GM19324 (cell line): Measurements from ENCODE around the gene RASD2.

Experiments
- ATAC-seq: cut with Tn5 transposase; IDR thresholded peaks from one replicate; pipeline ENCODE4 v1.9.1; 2021; ENCODE audit warnings: mild to moderate bottlenecking, moderate library complexity; ENCODE audit not compliant: unreplicated experiment, low FRiP score

Gene RASD2

GRCh38 chr22:35597692-35598395, 57.2 kb downstream of the RASD2 start:
- no peak for ATAC-seq

DNA sequence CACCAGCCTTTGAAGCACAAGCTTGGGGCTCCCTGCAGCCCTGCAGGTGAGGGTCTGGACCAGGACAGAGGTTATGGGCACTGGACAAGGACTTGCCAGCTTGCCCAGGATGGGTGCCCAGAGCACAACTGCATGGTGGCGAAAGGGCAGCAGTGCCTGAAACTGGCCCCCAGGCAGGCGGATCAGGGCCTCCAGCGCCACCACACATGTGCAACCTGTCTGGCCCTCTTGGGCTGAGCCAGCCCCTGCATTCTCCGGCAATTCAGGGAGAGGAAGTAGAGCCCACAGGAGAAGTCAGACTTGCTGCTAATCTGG, 57.7 kb downstream of the RASD2 start:
- no peak for ATAC-seq

GRCh38 chr22:35599364-35599763, 58.7 kb downstream of the RASD2 start:
- no peak for ATAC-seq

DNA sequence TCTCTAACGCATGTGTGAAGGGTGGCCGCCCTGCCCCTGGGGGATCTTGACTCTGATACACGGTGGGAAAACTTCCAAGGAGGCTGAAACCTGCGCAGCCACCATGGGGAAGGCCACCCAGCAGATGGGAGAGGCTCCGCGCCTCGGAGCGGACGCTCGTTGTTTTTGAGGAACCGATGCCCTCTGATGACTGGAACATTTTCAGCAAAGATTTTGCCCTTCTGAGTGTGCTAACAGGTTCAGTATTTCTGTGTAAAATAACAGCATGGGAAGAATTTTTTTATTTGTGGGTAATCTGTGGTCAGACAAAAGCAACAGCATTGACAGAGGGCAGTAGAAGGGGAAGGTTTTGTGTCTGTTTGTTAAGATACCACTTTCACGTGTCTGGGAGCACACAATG, 59.8 kb downstream of the RASD2 start:
- ATAC-seq, result no peak

DNA sequence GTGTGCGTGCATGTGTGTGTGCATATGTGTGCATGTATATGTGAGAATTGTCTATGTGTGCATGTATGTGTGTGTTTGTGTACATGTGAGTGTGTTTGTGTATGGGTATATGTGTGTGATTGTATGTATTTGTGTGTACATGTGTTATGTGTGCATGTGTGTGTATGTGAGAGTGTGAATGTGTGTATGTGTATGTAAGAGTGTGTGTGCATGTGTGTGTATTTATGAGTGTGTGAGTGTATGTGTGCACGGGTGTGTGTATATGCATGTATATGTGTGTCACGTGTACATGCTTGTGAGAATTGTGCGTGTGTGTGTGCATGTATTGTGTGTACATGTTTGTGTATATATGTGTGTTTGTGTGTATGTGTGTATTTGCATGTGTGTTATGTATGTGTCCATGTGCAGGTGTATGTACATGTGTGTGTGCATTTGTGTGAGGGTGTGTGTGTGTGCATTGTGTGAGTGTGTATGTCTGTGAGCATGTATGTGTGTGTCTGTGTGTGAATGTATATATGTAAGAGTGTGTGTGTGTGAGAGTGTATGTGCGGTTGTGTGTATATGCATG, 60.5 kb downstream of the RASD2 start:
- no peak for ATAC-seq

DNA sequence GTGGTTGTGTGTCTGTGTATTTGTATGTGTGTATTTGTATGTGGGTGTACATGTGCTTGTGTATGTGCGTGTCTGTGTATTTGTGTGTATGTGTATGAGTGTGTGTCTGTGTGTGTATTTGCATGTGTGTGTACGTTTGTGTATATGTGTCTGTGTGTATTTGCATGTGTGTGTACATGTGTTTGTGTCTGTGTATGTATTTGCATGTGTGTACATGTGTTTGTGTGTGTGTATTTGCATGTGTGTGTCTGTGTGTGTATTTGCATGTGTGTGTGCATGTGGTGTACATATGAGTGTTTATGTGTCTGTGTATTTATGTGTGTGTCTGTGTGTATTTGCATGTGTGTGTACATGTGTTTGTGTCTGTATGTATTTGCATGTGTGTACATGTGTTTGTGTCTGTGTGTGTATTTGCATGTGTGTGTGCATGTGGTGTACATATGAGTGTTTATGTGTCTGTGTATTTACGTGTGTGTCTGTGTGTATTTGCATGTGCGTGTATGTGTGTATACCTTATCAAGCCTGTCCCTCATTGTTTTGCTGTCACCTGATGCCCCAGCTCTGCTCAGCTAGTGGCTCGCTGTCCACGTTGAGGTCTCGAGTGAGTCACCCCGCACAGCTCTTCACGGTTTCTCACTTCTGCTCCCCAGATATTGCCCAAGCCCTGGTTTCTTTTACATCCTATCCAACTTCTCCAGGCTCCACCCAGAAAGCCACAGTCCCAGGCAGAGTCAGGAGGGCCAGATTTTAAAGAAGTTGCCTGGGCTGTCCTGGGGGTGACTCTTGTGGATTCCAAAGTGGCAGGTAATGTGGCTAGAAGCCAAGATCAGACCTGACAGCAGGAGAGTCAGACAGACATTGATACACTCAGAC, 61.3 kb downstream of the RASD2 start:
- no peak for ATAC-seq
